CD14-positive monocyte (primary cell): ENCODE measurements around the gene GYG1. TPM values are rescaled to one million over a fixed set of nuclear protein-coding genes. Genes with fewer than 3 reads are reported as not detected.
A peak's percentile ranks its signal among the peaks of the same experiment; 100 is the strongest.

Source experiments
- DNase-seq, 3 donors: peaks; one replicate each; pipeline ENCODE4 v3.0.0-alpha.2; 2011 to 2022
- H2AFZ ChIP-seq: 2 replicates; pipeline ENCODE4 v1.6.0; 2012; ENCODE audit warnings: mild to moderate bottlenecking, low read depth, low read length, inconsistent platforms; ENCODE audit not compliant: insufficient read depth, poor library complexity, severe bottlenecking
- H3K27ac ChIP-seq, 2 donors: 1 replicate in 1 of 2; 2 replicates in 1 of 2; pipeline ENCODE4 v1.5.1; 2012 to 2013; ENCODE audit warnings: low read length in 2 of 2, control low read depth in 1 of 2, inconsistent platforms in 1 of 2, low read depth in 1 of 2, mild to moderate bottlenecking in 1 of 2
- H3K27me3 ChIP-seq, 2 donors: one replicate each; pipeline versions ENCODE4 v1.6.0 to v1.6.1; 2011 to 2013; ENCODE audit warnings: low read length in 2 of 2; ENCODE audit not compliant: control insufficient read depth in 2 of 2, insufficient read depth in 2 of 2
- H3K36me3 ChIP-seq, 2 donors: replicated peaks in 1 of 2; 1 replicate in 1 of 2; 2 replicates in 1 of 2; pipeline versions ENCODE4 v1.5.1 to v1.6.1; 2012 to 2013; ENCODE audit warnings: low read length in 2 of 2, control low read depth in 1 of 2, inconsistent platforms in 1 of 2, mild to moderate bottlenecking in 1 of 2; ENCODE audit not compliant: insufficient read depth in 2 of 2, control insufficient read depth in 1 of 2
- H3K4me1 ChIP-seq, 2 donors: 1 replicate in 1 of 2; 2 replicates in 1 of 2; pipeline versions ENCODE4 v1.5.1 to v1.6.1; 2012 to 2013; ENCODE audit warnings: low read length in 2 of 2, control low read depth in 1 of 2, inconsistent platforms in 1 of 2, mild to moderate bottlenecking in 1 of 2, moderate library complexity in 1 of 2; ENCODE audit not compliant: insufficient read depth in 2 of 2, control insufficient read depth in 1 of 2
- H3K4me2 ChIP-seq: replicated peaks from 2 replicates; pipeline ENCODE3; 2012; ENCODE audit warnings: low read length, moderate library complexity, mild to moderate bottlenecking; ENCODE audit not compliant: poor library complexity, severe bottlenecking; ENCODE audit errors: extremely low read depth
- H3K4me3 ChIP-seq, 3 experiments: fragments of 200-600 bp in 1 of 3; sonication (generic) in 1 of 3; replicated peaks in 1 of 3; 1 replicate in 2 of 3; 2 replicates in 1 of 3; pipeline ENCODE4 v1.5.1; 2011 to 2013; ENCODE audit warnings: low read length in 3 of 3, mild to moderate bottlenecking in 3 of 3, control low read depth in 2 of 3, low read depth in 2 of 3, inconsistent platforms in 1 of 3, moderate library complexity in 1 of 3
- H3K79me2 ChIP-seq: 2 replicates; pipeline ENCODE4 v1.6.0; 2012; ENCODE audit warnings: mild to moderate bottlenecking, control low read depth, inconsistent platforms, low read length, moderate library complexity; ENCODE audit not compliant: insufficient read depth
- H3K9ac ChIP-seq: 2 replicates; pipeline ENCODE4 v1.6.0; 2017; ENCODE audit warnings: low read length, mild to moderate bottlenecking; ENCODE audit not compliant: insufficient read depth, poor library complexity, severe bottlenecking
- H3K9me3 ChIP-seq, 2 donors: replicated peaks in 1 of 2; 1 replicate in 1 of 2; 2 replicates in 1 of 2; pipeline versions ENCODE4 v1.5.1 to v1.6.1; 2012 to 2013; ENCODE audit warnings: low read length in 2 of 2, control low read depth in 1 of 2; ENCODE audit not compliant: control insufficient read depth in 1 of 2, insufficient read depth in 1 of 2
- H4K20me1 ChIP-seq: 2 replicates; pipeline ENCODE4 v1.6.0; 2012; ENCODE audit warnings: mild to moderate bottlenecking, low read length, control low read depth, moderate library complexity; ENCODE audit not compliant: insufficient read depth
- H3K27ac Mint-ChIP-seq, 7 donors: one replicate each; pipeline ENCODE4 v1.8.0; 2020; ENCODE audit warnings: mild to moderate bottlenecking in 7 of 7, mixed read lengths in 7 of 7, moderate library complexity in 6 of 7, inconsistent platforms in 2 of 7
- H3K27me3 Mint-ChIP-seq, 3 donors: one replicate each; pipeline ENCODE4 v1.8.0; 2021 to 2022; ENCODE audit warnings: low read depth in 3 of 3, mild to moderate bottlenecking in 3 of 3, mixed read lengths in 3 of 3, moderate library complexity in 3 of 3, inconsistent platforms in 1 of 3
- H3K36me3 Mint-ChIP-seq, 2 donors: one replicate each; pipeline ENCODE4 v1.8.0; 2020; ENCODE audit warnings: mixed read lengths in 2 of 2, inconsistent platforms in 1 of 2, mild to moderate bottlenecking in 1 of 2
- H3K4me1 Mint-ChIP-seq: one replicate; pipeline ENCODE4 v1.8.0; 2020; ENCODE audit warnings: mild to moderate bottlenecking, mixed read lengths
- H3K4me3 Mint-ChIP-seq, 2 donors: one replicate each; pipeline ENCODE4 v1.8.0; 2020; ENCODE audit warnings: mild to moderate bottlenecking in 2 of 2, mixed read lengths in 2 of 2, moderate library complexity in 1 of 2
- H3K9me3 Mint-ChIP-seq, 7 donors: one replicate each; pipeline ENCODE4 v1.8.0; 2020 to 2022; ENCODE audit warnings: mixed read lengths in 7 of 7, mild to moderate bottlenecking in 6 of 7, moderate library complexity in 6 of 7, inconsistent platforms in 2 of 7
- CTCF ChIP-seq: fragments of 200-600 bp; IDR thresholded peaks from one replicate; pipeline ENCODE4 v1.8.0; 2022; ENCODE audit warnings: antibody characterized with exemption, mild to moderate bottlenecking
- WGBS: methylation state at CpG from one replicate; pipeline ENCODE4 v1.1.5; 2013; ENCODE audit warnings: missing lambda C conversion rate; ENCODE audit not compliant: insufficient coverage; 5-methylcytosine and 5-hydroxymethylcytosine counted together
- intact Hi-C, 2 donors: fragments of 100-400 bp; cut with micrococcal nuclease; formaldehyde crosslinking; loops; one replicate each; pipeline versions ENCODE4 v1.15.0 to v1.15.1; 2023
- polyA plus RNA-seq, 3 donors: library from polyadenylated mRNA; depleted of rRNA in 1 of 3; unstranded in 2 of 3; stranded (reverse) in 1 of 3; fragments of 300-500 nt in 2 of 3; fragments of >200 nt in 1 of 3; fragmentation: Illumina TruSeq in 2 of 3; gene quantifications; 1 replicate in 2 of 3; 2 replicates in 1 of 3; pipeline ENCODE4 v1.2.3, GENCODE V29; 2012 to 2021

GYG1 gene
- polyA plus RNA-seq, 3 donors, result 50.6 to 122 (median 121) TPM

GRCh38 chr3:148999806-149000205 lies 8.5 kb downstream of the GYG1 start:
- Histone ChIP-seq H3K27ac (peak overlapping the region; percentile 48 to 78), H3K4me2 (peak overlapping the region; percentile 25), H2AFZ (no peak overlapping the region), H3K4me1 (peaks cover 25 to 29% of the 10 kb centered on the region in 2 donors), H3K36me3 (peaks cover 55 to 70% of the 10 kb centered on the region in 2 donors), H4K20me1 (peaks cover 40% of the 10 kb centered on the region), H3K4me3 (peak overlapping the region in 1 of 3 experiments; percentile 9), H3K79me2 (peaks cover 23% of the 10 kb centered on the region), H3K27me3 (no peaks in the 10 kb centered on the region), H3K9ac (no peak overlapping the region), H3K9me3 (no peaks in the 10 kb centered on the region)
- no peak for TF ChIP-seq CTCF
- peaks cover 62 to 69% of the 10 kb centered on the region in 2 donors for H3K36me3 Mint-ChIP-seq
- H3K9me3 Mint-ChIP-seq, result no peaks in the 10 kb centered on the region
- H3K4me3 Mint-ChIP-seq, result no peak overlapping the region
- H3K27me3 Mint-ChIP-seq, result no peaks in the 10 kb centered on the region
- no peak for DNase-seq
- 93% methylated on average over 2 of the region's 3 CpGs for WGBS
- H3K4me1 Mint-ChIP-seq, result peaks cover 34% of the 10 kb centered on the region
- peak overlapping the region; percentile 68 to 91 (median 82) for H3K27ac Mint-ChIP-seq
- intact Hi-C loops, result loop anchor here in 1 of 2 donors (10.0 kb wide), 1 partner anchor 125 kb away; the partner anchor contains the start of gene HPS3

DNA sequence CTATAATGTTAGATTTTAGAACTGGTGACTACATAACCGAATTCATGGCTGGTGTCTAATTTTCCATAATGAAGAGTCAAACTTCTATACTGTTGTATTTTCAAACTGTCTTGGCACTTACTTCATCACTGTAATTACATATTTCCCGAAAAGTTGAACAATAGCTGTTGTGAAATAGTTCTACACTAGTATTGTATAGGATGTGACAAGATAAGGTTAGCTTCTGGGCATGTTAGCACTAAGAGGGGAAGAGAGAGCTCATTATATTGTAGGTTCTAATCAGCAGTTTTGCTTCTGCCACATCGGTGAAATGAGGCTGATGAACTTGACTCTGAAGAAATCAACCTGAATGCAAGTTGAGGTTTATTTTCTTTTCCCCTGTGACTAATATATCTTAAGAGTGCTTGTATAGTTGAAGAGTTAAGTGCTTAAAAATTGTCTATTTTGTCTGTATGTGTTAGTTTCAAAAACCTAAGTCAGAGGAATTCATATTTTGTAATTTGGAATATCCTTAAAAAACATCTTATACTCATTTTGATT lies 8.9 kb downstream of the GYG1 start:
- WGBS, result no CpG with 5 or more reads among the region's 3 CpGs
- Histone ChIP-seq H3K4me1 (peaks cover 25 to 29% of the 10 kb centered on the region in 2 donors), H3K79me2 (peaks cover 21% of the 10 kb centered on the region), H3K9ac (no peak overlapping the region), H3K27ac (peak overlapping the region in 1 of 2 donors; percentile 78), H3K9me3 (no peaks in the 10 kb centered on the region), H3K4me3 (peak overlapping the region in 1 of 3 experiments; percentile 9), H3K27me3 (no peaks in the 10 kb centered on the region), H4K20me1 (peaks cover 41% of the 10 kb centered on the region), H3K36me3 (peaks cover 54 to 68% of the 10 kb centered on the region in 2 donors), H3K4me2 (peak overlapping the region; percentile 25), H2AFZ (no peak overlapping the region)
- H3K27ac Mint-ChIP-seq, result peak overlapping the region; percentile 68 to 91 (median 82)
- H3K27me3 Mint-ChIP-seq, result no peaks in the 10 kb centered on the region
- no peak for TF ChIP-seq CTCF
- peak overlapping the region in 1 of 2 donors; percentile 42 for H3K4me3 Mint-ChIP-seq
- peak; percentile 37 to 64 (median 40) for DNase-seq
- H3K4me1 Mint-ChIP-seq, result peaks cover 34% of the 10 kb centered on the region
- peaks cover 59 to 65% of the 10 kb centered on the region in 2 donors for H3K36me3 Mint-ChIP-seq
- H3K9me3 Mint-ChIP-seq, result no peaks in the 10 kb centered on the region
- intact Hi-C loops, result no loop called here
